GM21717 (cell line): ENCODE results near the gene CCDC51.
A peak's percentile ranks its signal among the peaks of the same experiment; 100 is the strongest.
"Not testable (repeated sequence)": the region's sequence is repeated elsewhere in the genome, so short reads cannot be mapped to it uniquely, and the experiment has no call there.

ENCODE experiments used
- ATAC-seq: cut with Tn5 transposase; IDR thresholded peaks from one replicate; pipeline ENCODE4 v1.9.1; 2021; ENCODE audit warnings: mild to moderate bottlenecking, moderate library complexity; ENCODE audit not compliant: unreplicated experiment

Gene CCDC51

GRCh38 chr3:48466386-48467109, 26.6 kb upstream of the CCDC51 start:
- ATAC-seq, result peak; percentile 8

GRCh38 chr3:48465531-48466378, 25.8 kb upstream of the CCDC51 start:
- peak; percentile 76 for ATAC-seq

- no peak for ATAC-seq
Observed at GRCh38 chr3:48465237-48465530, 25.3 kb upstream of the CCDC51 start.

- no peak for ATAC-seq
Observed at GRCh38 chr3:48464713-48465221, 24.8 kb upstream of the CCDC51 start.

- no peak for ATAC-seq
Observed at GRCh38 chr3:48463703-48464102, 23.8 kb upstream of the CCDC51 start.

GRCh38 chr3:48461767-48462166, 21.8 kb upstream of the CCDC51 start:
- not testable (repeated sequence) for ATAC-seq

- ATAC-seq, result no peak
Observed at GRCh38 chr3:48460517-48460902, 20.6 kb upstream of the CCDC51 start.

- ATAC-seq, result no peak
Observed at GRCh38 chr3:48459773-48460516, 20.0 kb upstream of the CCDC51 start.

GRCh38 chr3:48459331-48459730, 19.4 kb upstream of the CCDC51 start:
- ATAC-seq, result no peak

GRCh38 chr3:48456456-48456855, 16.5 kb upstream of the CCDC51 start:
- ATAC-seq, result no peak

- ATAC-seq, result no peak
Observed at GRCh38 chr3:48451270-48451669, 11.4 kb upstream of the CCDC51 start.

GRCh38 chr3:48446425-48447193, 6.7 kb upstream of the CCDC51 start, which contains the start of gene ATRIP:
ATRIP (plus strand) TSS chr3:48446737; CDS start chr3:48446846, 109 bp downstream.
- peak; percentile 83 for ATAC-seq

GRCh38 chr3:48446043-48446424, 6.1 kb upstream of the CCDC51 start:
- no peak for ATAC-seq

GRCh38 chr3:48445277-48445882, 5.5 kb upstream of the CCDC51 start:
- ATAC-seq, result no peak

- no peak for ATAC-seq
Observed at GRCh38 chr3:48441940-48442339, 2.0 kb upstream of the CCDC51 start.

GRCh38 chr3:48440590-48440958, 655 bp upstream of the CCDC51 start:
- no peak for ATAC-seq

- ATAC-seq, result no peak
Observed at GRCh38 chr3:48437812-48438211, 2.1 kb downstream of the CCDC51 start.

- no peak for ATAC-seq
Observed at GRCh38 chr3:48436855-48437254, 3.1 kb downstream of the CCDC51 start.

- ATAC-seq, result no peak
Observed at GRCh38 chr3:48436477-48436787, 3.5 kb downstream of the CCDC51 start.

- ATAC-seq, result no peak
Observed at GRCh38 chr3:48435774-48436476, 4.0 kb downstream of the CCDC51 start.
